ENCODE data around the gene GRB2.
"Not testable (repeated sequence)": the region's sequence is repeated elsewhere in the genome, so short reads cannot be mapped to it uniquely, and the experiment has no call there.

The GRB2 gene

DNA sequence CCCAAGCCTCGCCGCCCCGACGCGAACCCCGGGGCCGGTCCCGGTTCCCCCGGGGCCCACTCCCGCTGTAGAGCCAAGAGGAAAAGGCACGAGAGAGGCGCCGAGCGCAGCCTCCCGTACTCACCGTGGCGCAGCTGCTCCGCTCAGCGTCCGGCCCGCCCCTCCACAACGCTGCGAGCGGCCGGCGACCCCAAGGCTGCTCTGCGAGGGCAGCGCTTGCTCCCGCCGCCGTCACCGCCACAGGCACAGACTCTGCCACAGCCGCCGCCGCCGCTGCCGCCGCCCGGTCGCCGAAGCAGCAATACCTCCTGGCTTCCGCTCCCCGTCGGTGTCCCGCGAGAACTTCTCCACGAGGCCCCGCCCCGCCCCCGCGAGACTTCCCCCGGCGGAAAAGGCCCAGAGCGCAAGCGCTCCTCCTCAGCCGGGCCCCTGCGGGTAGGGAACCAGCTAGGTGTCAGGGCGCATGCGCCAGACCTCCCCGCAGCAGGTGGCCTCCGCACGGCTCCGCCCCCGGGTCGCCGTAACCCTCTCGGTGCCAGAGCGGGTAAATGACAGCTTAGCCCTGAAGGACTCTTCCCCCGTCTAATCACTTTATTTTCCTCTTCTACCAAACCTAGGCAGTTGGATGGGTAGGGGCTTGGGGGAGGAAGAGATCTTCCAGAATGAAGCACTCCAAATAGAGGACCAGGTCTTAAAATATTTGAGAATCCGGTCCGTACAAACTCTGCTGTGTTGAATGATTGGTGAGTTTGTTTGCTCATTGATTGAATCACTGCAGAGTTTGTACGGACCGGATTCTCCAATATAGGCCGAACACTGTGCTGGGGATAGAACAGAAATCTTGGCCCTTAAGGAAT is at the start of gene GRB2:
Gene GRB2, minus strand, starts transcription at position 314 of the 857 bp plus-strand sequence. CDS start 12,050 bp downstream, outside the sequence.
- peak; percentile 93 for DNase-seq

- not testable (repeated sequence) for DNase-seq
These were observed 49.2 kb upstream of the GRB2 start for GRCh38 chr17:75454672-75455071.

DNA sequence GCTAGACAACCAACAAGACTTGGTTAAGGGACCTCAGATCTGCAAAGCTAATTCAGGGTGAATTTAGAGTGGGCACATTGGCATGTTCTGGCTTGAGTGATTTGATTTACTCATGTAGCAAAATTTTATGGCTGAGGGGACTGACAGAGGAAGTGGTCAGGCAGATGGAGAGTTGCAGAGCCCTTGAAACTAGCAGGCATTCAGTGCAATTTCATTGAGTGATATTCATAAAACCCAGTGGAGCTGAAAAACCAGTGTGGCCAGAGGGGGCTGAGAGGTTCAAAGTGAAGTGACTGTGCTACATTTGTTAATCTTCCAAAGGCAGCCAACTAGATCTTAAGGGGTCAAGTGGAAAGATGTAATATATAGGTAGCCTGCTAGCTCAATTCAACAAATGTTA is 48.7 kb upstream of the GRB2 start:
- no peak for DNase-seq

DNA sequence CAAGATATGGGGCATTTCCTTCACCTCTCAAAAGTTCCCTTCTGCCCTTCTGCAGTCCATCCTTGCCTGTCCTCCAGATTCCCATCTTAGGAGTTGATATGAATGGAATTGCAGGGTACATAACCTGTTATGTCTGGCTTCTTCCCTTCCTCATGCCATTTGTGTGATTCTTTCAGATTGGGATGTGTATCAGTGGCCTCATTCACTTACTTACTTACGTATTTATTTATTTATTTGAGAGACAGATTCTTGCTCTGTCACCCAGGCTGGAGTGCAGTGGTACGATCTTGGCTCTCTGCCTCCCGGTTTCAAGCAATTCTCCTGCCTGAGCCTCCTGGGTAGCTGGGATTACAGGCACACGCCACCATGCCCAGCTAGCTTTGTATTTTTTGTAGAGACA is 44.8 kb upstream of the GRB2 start:
- DNase-seq = no peak

GRCh38 chr17:75447951-75448856 is 42.7 kb upstream of the GRB2 start:
- no peak for DNase-seq

DNA sequence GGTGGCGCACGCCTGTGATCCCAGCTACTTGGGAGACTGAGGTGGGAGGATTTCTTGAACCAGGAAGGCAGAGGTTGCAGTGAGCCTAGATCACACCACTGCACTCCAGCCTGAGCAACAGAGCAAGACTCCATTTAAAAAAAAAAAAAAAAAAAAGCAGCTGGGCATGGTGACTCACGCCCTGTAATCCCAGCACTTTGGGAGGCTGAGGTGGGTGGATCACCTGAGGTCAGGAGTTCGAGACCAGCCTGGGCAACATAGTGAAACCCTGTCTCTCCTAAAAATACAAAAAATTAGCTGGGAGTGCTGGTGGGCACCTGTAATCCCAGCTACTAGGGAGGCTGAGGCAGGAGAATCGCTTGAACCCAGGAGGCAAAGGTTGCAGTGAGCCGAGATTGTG is 40.4 kb upstream of the GRB2 start:
- not testable (repeated sequence) for DNase-seq

GRCh38 chr17:75445296-75445695 is 39.8 kb upstream of the GRB2 start:
- DNase-seq = no peak

GRCh38 chr17:75442168-75443103 is 37.0 kb upstream of the GRB2 start:
- no peak for DNase-seq

DNA sequence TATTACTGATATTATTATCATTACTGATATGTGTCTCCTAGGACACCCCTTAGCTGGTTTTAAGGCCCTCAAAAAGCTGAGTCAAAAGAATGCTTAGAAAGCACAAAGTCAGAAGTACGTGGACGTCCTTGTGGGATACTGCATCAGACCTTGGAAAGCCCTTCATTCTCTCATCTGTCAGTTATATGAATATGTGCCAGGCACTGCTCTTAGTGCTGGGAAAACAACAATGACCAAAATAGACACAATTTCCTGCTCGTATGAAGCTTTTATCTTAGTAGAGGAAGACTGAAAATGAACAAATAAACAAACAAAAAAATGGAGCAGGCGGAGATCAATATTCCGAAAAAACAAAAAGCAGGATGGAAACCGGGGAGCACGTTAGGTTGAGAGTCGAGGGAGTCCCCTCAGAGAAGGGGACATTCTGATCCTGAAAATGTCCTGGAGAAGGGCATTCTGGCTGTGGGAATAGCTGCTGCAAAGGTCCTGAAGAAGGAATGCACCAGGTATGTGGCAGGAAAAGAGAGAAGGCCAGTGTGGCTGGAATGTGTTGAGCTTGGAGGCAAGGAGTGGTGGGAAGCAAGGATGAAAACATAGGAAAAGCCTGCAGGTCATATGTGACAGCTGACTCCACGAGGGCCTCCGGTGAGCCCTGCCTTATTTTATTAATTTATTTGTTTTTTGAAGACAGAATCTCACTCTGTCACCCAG is 35.4 kb upstream of the GRB2 start:
- no peak for DNase-seq

- DNase-seq = no peak
These were observed 33.8 kb upstream of the GRB2 start for GRCh38 chr17:75439287-75439686.

DNA sequence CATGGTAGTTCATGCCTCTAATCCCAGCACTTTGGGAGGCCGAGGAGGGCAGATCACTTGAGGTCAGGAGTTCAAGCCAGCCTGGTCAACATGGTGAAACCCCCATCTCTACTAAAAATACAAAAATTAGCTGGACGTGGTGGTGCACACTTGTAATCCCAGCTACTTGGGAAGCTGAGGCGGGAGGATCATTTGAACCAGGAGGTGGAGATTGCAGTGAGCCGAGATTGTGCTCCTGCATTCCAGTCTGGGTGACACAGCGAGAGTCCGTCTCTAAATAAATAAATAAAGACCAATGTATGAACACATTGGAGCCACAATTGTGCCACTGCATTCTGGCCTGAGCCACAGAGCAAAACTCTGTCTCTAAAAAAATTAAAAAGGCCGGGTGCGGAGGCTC is 31.9 kb upstream of the GRB2 start:
- DNase-seq = not testable (repeated sequence)

DNA sequence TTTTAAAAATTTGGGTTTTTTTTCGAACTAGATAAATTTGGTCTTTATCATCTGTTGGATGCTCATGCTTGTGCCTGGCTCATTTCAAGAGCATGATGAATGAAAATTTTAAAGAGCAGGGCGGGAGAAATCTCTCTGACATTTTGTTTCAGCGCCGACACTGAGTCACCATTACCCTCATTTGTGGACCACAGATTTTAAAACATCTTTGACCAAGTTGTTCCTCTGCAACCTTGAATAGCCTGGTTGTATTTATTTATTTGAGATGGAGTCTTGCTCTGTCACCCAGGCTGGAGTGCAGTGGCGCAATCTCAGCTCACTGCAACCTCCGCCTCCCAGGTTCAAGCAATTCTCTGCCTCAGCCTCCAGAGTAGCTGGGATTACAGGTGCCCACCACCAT is 29.0 kb upstream of the GRB2 start:
- not testable (repeated sequence) for DNase-seq

GRCh38 chr17:75433218-75433783 is 27.8 kb upstream of the GRB2 start:
- no peak for DNase-seq

- no peak for DNase-seq
These were observed 24.9 kb upstream of the GRB2 start for GRCh38 chr17:75430159-75430974.

DNA sequence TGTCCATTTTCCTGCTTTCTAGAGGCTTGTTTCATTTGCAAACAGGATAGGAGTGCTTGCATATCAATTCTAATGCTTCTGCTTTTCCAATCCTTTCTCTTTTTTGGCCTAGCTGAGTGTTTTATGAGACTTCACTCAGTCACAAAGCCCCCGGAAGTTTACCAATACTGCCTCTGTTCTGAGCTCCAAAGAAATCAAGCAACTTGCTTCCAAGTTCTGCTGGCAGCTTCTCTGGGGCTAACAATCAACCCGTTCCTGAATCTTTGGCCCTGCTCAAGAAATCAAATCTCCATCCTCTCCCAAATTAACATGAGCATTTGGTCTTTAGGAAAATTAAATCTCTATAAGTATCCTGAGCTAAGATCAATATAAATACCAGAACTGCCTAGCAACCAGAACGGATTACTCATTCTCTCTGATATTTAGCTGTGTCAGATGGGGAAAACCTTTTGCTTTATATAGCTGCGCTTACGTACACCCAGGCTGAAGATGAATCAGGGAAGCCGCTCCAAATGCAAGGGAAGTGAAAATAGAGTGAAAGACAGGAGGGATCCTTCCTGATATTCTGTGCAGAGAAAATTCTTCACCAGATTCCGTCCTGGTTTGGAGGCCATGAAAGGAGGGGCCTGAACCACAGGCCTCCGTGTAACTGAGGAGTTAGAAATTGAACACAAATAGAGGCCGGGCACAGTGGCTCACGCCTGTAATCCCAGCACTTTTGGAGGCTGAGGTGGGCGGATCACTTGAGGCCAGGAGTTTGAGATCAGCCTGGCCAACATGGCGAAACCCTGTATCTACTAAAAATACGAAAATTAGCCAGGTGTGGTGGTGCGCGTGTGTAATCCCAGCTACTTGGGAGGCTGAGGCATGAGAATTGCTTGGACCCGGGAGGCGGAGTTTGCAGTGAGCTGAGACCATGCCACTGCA is 23.3 kb upstream of the GRB2 start:
- DNase-seq = no peak

GRCh38 chr17:75418531-75418930 is 13.1 kb upstream of the GRB2 start:
- DNase-seq = no peak

DNA sequence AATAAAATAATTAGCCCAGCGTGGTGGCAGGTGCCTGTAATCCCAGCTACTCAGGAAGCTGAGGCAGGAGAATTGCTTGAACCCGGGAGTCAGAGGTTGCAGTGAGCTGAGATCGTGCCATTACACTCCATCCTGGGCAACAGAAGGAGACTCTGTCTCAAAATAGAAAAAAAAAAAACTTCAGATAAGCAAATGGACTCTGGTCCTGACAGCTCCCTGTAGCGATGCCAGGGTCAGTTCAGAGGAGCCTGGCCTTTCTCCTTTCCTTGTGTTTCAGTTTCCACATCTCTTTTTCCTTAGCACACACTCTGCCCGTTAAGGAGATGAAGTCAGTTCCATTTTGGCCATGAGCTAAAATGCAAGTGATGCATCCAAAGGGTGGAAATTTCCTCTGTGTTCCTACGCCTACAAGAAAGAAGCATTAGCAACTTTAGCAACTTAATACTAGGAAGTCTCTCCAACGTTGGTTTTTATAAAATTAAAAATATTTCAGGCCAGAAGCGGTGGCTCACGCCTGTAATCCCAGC is 11.6 kb upstream of the GRB2 start:
- DNase-seq = no peak

GRCh38 chr17:75416006-75416405 is 10.5 kb upstream of the GRB2 start:
- DNase-seq = no peak

DNA sequence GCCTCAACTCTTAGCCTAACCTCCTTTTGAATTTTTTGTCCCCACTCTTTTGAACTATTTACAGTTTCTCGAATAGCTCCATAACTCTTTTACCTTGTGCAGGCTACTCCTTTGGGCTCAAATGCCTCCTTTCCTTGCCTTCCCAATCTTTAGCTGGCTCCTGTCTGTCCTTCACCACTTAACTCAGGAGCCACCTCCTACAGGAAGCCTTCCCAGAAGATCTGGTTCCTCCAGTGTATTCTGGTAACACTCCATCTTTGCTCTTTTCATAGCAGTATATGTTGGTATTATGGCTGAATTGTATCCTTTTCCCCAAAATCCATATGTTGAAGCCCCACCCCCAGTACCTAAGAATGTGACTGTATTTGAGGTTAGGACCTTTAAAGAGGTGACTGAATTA is 9.0 kb upstream of the GRB2 start:
- DNase-seq = no peak

Data from NCI-H1092 treated with DMSO at 0.1 percent for 48 hours (cell line).